Measurements from ENCODE around the gene MAVS. TPM values are rescaled to one million over a fixed set of nuclear protein-coding genes. Genes with fewer than 3 reads are reported as not detected.
"Not testable (repeated sequence)": the region's sequence is repeated elsewhere in the genome, so short reads cannot be mapped to it uniquely, and the experiment has no call there.

The MAVS gene
- total RNA-seq, 2 experiments from 2014 or later, result 13.6 to 14.7 TPM

DNA sequence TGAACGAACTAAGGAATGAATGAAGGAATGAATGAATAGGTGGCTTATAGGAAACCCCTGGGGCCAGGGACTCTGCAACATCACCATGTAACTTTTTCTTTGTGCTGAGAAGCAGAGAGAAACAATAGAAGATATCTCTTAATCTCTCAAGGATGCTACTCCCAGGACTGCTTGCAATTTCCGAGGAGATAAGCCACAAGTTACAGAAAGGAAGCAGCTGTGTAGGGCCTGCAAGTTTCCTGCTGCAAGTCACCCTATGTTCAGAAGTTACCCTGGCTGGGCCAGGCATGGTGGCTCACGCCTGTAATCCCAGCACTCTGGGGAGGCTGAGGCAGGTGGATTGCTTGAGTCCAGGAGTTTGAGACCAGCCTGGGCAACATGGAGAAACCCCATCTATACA lies 7.3 kb upstream of the MAVS start:
- no peak for DNase-seq
- H3K36me3 Mint-ChIP-seq (ENCODE audit: low read depth), result no peaks in the 10 kb centered on the region

DNA sequence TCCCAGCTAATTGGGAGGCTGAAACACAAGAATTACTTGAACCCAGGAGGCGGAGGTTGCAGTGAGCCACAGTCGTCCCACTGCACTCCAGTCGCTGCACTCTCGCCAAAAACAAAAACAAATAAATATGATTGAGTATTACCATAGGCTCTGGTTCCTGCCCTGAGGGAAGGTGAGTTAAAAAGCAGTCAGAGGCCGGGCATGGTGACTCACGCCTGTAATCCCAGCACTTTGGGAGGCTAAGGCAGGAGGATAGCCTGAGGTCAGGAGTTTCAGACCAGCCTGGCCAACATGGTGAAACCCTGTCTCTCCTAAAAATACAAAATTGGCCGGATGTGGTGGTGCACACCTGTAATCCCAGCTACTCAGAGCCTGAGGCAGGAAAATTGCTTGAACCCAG lies 6.4 kb upstream of the MAVS start:
- H3K4me1 Mint-ChIP-seq (ENCODE audit: low read depth); CTCF ChIA-PET; H3K27me3 ChIP-seq (ENCODE audit: control insufficient read depth in 1 of 2, insufficient read depth in 2 of 2, low read length in 2 of 2); H3K9me3 ChIP-seq (ENCODE audit: control insufficient read depth in 1 of 2, insufficient read depth in 1 of 2, low read length in 2 of 2); H3K36me3 ChIP-seq (ENCODE audit: insufficient read depth, low read length); DNase-seq; H3K27ac Mint-ChIP-seq; H3K36me3 Mint-ChIP-seq (ENCODE audit: low read depth); H3K9me3 Mint-ChIP-seq; ATAC-seq (ENCODE audit: poor library complexity); POLR2A ChIA-PET; H3K4me3 ChIP-seq (ENCODE audit: low read length); H3K27me3 Mint-ChIP-seq; H3K27ac ChIP-seq (ENCODE audit: low read depth in 1 of 2, low read length in 2 of 2); H3K4me1 ChIP-seq (ENCODE audit: insufficient read depth, low read length); intact Hi-C loops (cut with DNase I, micrococcal nuclease): not testable (repeated sequence)
- peak overlapping the region; percentile 20 for H3K4me3 Mint-ChIP-seq

More for the DNA sequence above, 7.3 kb upstream of the MAVS start:
- H3K9me3 ChIP-seq (ENCODE audit: control insufficient read depth in 1 of 2, insufficient read depth in 1 of 2, low read length in 2 of 2), result no peaks in the 10 kb centered on the region
- H3K4me3 ChIP-seq (ENCODE audit: low read length), result no peak overlapping the region
- no peak overlapping the region for H3K27ac ChIP-seq (ENCODE audit: low read depth in 1 of 2, low read length in 2 of 2)
- ChIA-PET POLR2A (no interaction called here), CTCF (no interaction called here)
- no peaks in the 10 kb centered on the region for H3K27me3 ChIP-seq (ENCODE audit: control insufficient read depth in 1 of 2, insufficient read depth in 2 of 2, low read length in 2 of 2)
- TF ChIP-seq, protein P1, sequence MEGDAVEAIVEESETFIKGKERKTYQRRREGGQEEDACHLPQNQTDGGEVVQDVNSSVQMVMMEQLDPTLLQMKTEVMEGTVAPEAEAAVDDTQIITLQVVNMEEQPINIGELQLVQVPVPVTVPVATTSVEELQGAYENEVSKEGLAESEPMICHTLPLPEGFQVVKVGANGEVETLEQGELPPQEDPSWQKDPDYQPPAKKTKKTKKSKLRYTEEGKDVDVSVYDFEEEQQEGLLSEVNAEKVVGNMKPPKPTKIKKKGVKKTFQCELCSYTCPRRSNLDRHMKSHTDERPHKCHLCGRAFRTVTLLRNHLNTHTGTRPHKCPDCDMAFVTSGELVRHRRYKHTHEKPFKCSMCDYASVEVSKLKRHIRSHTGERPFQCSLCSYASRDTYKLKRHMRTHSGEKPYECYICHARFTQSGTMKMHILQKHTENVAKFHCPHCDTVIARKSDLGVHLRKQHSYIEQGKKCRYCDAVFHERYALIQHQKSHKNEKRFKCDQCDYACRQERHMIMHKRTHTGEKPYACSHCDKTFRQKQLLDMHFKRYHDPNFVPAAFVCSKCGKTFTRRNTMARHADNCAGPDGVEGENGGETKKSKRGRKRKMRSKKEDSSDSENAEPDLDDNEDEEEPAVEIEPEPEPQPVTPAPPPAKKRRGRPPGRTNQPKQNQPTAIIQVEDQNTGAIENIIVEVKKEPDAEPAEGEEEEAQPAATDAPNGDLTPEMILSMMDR (IDR thresholded peaks at IDR 0.05), result no peak
- no peaks in the 10 kb centered on the region for H3K36me3 ChIP-seq (ENCODE audit: insufficient read depth, low read length)
- intact Hi-C loops (cut with DNase I, micrococcal nuclease), result no loop called here
- Mint-ChIP-seq H3K27ac (peak overlapping the region; percentile 42), H3K27me3 (no peaks in the 10 kb centered on the region), H3K9me3 (no peaks in the 10 kb centered on the region), H3K4me1 (ENCODE audit: low read depth) (peaks cover 8% of the 10 kb centered on the region), H3K4me3 (peak overlapping the region; percentile 31)
- peaks cover 6% of the 10 kb centered on the region for H3K4me1 ChIP-seq (ENCODE audit: insufficient read depth, low read length)
- ATAC-seq (ENCODE audit: poor library complexity), result no peak

DNA sequence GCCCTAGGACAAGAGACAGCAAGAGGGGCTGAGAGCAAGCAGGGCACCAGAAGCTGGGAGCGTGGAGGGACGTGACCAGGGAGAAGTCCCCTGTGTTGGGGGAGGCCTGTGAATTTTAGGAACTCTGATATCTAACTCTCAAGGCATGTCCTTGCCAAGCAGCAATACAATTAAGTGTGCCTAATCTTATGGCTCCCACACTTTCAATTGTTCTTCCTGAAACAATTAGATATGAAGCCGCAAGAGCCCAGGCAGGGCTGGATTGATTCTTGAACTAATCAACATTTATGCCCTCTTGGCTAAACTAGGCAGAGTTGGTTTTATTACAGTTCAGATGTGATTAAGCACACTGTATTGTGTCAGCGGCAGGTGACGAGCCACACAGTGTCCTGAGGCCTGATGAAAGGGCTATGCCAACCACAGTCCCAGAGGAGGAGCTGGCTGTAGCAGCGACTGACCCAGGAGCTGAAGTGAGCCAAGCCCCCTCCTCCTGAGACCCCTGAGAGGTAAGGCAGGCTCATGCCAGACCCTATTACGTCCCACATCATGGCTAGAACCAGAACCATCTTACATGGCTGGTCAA lies 4.2 kb upstream of the MAVS start:
- Histone ChIP-seq H3K9me3 (ENCODE audit: control insufficient read depth in 1 of 2, insufficient read depth in 1 of 2, low read length in 2 of 2) (no peaks in the 10 kb centered on the region), H3K27me3 (ENCODE audit: control insufficient read depth in 1 of 2, insufficient read depth in 2 of 2, low read length in 2 of 2) (no peaks in the 10 kb centered on the region), H3K4me1 (ENCODE audit: insufficient read depth, low read length) (peaks cover 20% of the 10 kb centered on the region), H3K4me3 (ENCODE audit: low read length) (no peak overlapping the region), H3K27ac (ENCODE audit: low read depth in 1 of 2, low read length in 2 of 2) (no peak overlapping the region), H3K36me3 (ENCODE audit: insufficient read depth, low read length) (no peaks in the 10 kb centered on the region)
- ChIA-PET CTCF (interaction anchor here (2.3 kb wide), 1 partner anchor 13 kb away, joined by 7 read pairs; no protein-coding TSS in a partner anchor), POLR2A (no interaction called here)
- ATAC-seq (ENCODE audit: poor library complexity) (no peak), DNase-seq (no peak)
- TF ChIP-seq, protein P1 (IDR thresholded peaks at IDR 0.05), result no peak
- no peak overlapping the region for H3K4me3 Mint-ChIP-seq
- H3K9me3 Mint-ChIP-seq, result no peaks in the 10 kb centered on the region
- peaks cover 16% of the 10 kb centered on the region for H3K4me1 Mint-ChIP-seq (ENCODE audit: low read depth)
- intact Hi-C loops (cut with DNase I, micrococcal nuclease), result no loop called here
- no peaks in the 10 kb centered on the region for H3K36me3 Mint-ChIP-seq (ENCODE audit: low read depth)
- H3K27me3 Mint-ChIP-seq, result no peaks in the 10 kb centered on the region
- H3K27ac Mint-ChIP-seq, result no peak overlapping the region

DNA sequence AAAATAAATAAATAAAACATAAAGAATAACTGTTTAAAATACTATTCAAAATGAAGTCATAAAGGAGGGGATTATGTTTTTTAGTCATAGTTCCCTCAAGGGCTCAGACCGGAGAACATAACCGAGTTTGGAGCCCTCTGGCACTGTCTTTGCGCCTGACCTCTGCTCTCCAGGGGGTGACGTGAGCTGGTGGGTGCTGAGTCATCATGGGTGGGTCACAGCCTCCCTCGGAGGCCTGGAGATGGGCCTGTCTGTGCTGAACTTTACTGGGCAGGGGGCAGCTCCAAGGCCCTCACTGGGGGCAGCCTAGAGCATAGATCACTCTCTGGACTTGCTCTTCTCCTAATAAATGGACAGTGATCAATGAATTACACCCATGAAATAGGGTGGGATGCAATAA lies 3.1 kb upstream of the MAVS start:
- H3K4me3 Mint-ChIP-seq, result no peak overlapping the region
- peaks cover 23% of the 10 kb centered on the region for H3K4me1 Mint-ChIP-seq (ENCODE audit: low read depth)
- Histone ChIP-seq H3K36me3 (ENCODE audit: insufficient read depth, low read length) (no peaks in the 10 kb centered on the region), H3K4me1 (ENCODE audit: insufficient read depth, low read length) (peaks cover 30% of the 10 kb centered on the region), H3K9me3 (ENCODE audit: control insufficient read depth in 1 of 2, insufficient read depth in 1 of 2, low read length in 2 of 2) (no peaks in the 10 kb centered on the region), H3K27me3 (ENCODE audit: control insufficient read depth in 1 of 2, insufficient read depth in 2 of 2, low read length in 2 of 2) (no peaks in the 10 kb centered on the region), H3K4me3 (ENCODE audit: low read length) (no peak overlapping the region), H3K27ac (ENCODE audit: low read depth in 1 of 2, low read length in 2 of 2) (no peak overlapping the region)
- no peak overlapping the region for H3K27ac Mint-ChIP-seq
- POLR2A ChIA-PET, result no interaction called here
- DNase-seq (no peak), ATAC-seq (ENCODE audit: poor library complexity) (no peak)
- intact Hi-C loops (cut with DNase I, micrococcal nuclease), result no loop called here
- H3K36me3 Mint-ChIP-seq (ENCODE audit: low read depth), result no peaks in the 10 kb centered on the region
- H3K9me3 Mint-ChIP-seq, result no peaks in the 10 kb centered on the region
- CTCF ChIA-PET, result interaction anchor here (2.3 kb wide), 1 partner anchor 12 kb away, joined by 7 read pairs; no protein-coding TSS in a partner anchor
- H3K27me3 Mint-ChIP-seq, result no peaks in the 10 kb centered on the region
- TF ChIP-seq, protein P1 (IDR thresholded peaks at IDR 0.05), result no peak

DNA sequence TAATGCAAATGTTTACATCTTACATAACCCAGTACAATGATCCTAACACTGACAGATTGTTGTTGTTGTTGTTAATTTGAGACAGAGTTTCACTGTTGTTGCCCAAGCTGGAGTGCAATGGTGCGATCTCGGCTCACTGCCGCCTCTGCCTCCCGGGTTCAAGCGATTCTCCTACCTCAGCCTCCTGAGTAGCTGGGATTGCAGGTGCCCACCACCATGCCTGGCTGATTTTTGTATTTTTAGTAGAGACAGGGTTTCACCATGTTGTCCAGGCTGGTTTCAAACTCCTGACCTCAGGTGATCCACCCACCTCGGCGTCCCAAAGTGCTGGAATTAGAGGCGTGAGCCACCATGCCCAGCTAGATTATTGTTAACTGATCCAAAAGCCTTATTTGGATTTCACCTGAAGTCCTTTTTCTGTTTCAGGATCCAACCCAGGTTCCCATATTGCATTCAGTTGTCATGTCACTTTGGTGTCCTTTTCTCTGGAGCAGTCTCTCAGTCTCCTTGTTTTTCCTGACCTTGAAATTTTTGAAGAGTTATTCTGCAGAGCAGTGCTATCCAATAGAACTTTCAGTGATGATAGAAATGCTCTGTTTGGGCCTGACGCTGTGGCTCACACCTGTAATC lies 2.5 kb upstream of the MAVS start:
- peaks cover 34% of the 10 kb centered on the region for H3K4me1 ChIP-seq (ENCODE audit: insufficient read depth, low read length)
- H3K4me3 ChIP-seq (ENCODE audit: low read length); H3K9me3 Mint-ChIP-seq; H3K27ac ChIP-seq (ENCODE audit: low read depth in 1 of 2, low read length in 2 of 2); H3K27ac Mint-ChIP-seq; H3K9me3 ChIP-seq (ENCODE audit: control insufficient read depth in 1 of 2, insufficient read depth in 1 of 2, low read length in 2 of 2); H3K27me3 Mint-ChIP-seq; H3K27me3 ChIP-seq (ENCODE audit: control insufficient read depth in 1 of 2, insufficient read depth in 2 of 2, low read length in 2 of 2); ATAC-seq (ENCODE audit: poor library complexity); intact Hi-C loops (cut with DNase I, micrococcal nuclease); H3K4me3 Mint-ChIP-seq; DNase-seq; H3K36me3 ChIP-seq (ENCODE audit: insufficient read depth, low read length); H3K36me3 Mint-ChIP-seq (ENCODE audit: low read depth): not testable (repeated sequence)
- CTCF ChIA-PET, result interaction anchor here (1.7 to 2.3 kb wide), 2 partner anchors 11 to 23 kb away, joined by 5 to 7 read pairs; partner anchors contain the start of gene AP5S1
- POLR2A ChIA-PET, result interaction anchor here (1.0 kb wide), 1 partner anchor 11 kb away, joined by 3 read pairs; no protein-coding TSS in a partner anchor
- H3K4me1 Mint-ChIP-seq (ENCODE audit: low read depth), result peaks cover 25% of the 10 kb centered on the region

Measured in CD4-positive, alpha-beta T cell (primary cell).